ENCODE data around the gene ZNF80.
"Not testable (repeated sequence)": the region's sequence is repeated elsewhere in the genome, so short reads cannot be mapped to it uniquely, and the experiment has no call there.

Gene ZNF80

GRCh38 chr3:114237478-114237877 is at the start of gene ZNF80:
ZNF80 (minus strand) TSS chr3:114237578; CDS start chr3:114237074, 504 bp downstream.
- not testable (repeated sequence) for DNase-seq

GRCh38 chr3:114286266-114286665 is 48.9 kb upstream of the ZNF80 start:
- DNase-seq = no peak

- no peak for DNase-seq
These were observed 48.4 kb upstream of the ZNF80 start for GRCh38 chr3:114285648-114286230.

GRCh38 chr3:114284644-114285043 is 47.3 kb upstream of the ZNF80 start:
- DNase-seq = no peak

GRCh38 chr3:114276856-114277255 is 39.5 kb upstream of the ZNF80 start:
- not testable (repeated sequence) for DNase-seq

- DNase-seq = no peak
These were observed 37.6 kb upstream of the ZNF80 start for GRCh38 chr3:114274929-114275328.

- DNase-seq = no peak
These were observed 34.9 kb upstream of the ZNF80 start for GRCh38 chr3:114272271-114272670.

GRCh38 chr3:114270019-114270418 is 32.6 kb upstream of the ZNF80 start:
- DNase-seq = no peak

- no peak for DNase-seq
These were observed 22.8 kb upstream of the ZNF80 start for GRCh38 chr3:114260152-114260551.

- no peak for DNase-seq
These were observed 22.2 kb upstream of the ZNF80 start for GRCh38 chr3:114259566-114259965.

- DNase-seq = no peak
These were observed 16.1 kb upstream of the ZNF80 start for GRCh38 chr3:114253505-114253904.

GRCh38 chr3:114252954-114253353 is 15.6 kb upstream of the ZNF80 start:
- no peak for DNase-seq

GRCh38 chr3:114242947-114243346 is 5.6 kb upstream of the ZNF80 start:
- no peak for DNase-seq

- no peak for DNase-seq
These were observed 3.9 kb upstream of the ZNF80 start for GRCh38 chr3:114241262-114241661.

GRCh38 chr3:114238146-114238785 is 888 bp upstream of the ZNF80 start:
- DNase-seq = not testable (repeated sequence)

GRCh38 chr3:114235431-114235830 is 1.9 kb downstream of the ZNF80 start:
- DNase-seq = no peak

GRCh38 chr3:114234745-114235144 is 2.6 kb downstream of the ZNF80 start:
- no peak for DNase-seq

- DNase-seq = peak; percentile 24
These were observed 5.8 kb downstream of the ZNF80 start for GRCh38 chr3:114231616-114232015.

- DNase-seq = no peak
These were observed 10.3 kb downstream of the ZNF80 start for GRCh38 chr3:114227076-114227475.

- no peak for DNase-seq
These were observed 11.1 kb downstream of the ZNF80 start for GRCh38 chr3:114226313-114226712.

- no peak for DNase-seq
These were observed 14.2 kb downstream of the ZNF80 start for GRCh38 chr3:114223143-114223542.

GRCh38 chr3:114221881-114222264 is 15.5 kb downstream of the ZNF80 start:
- DNase-seq = no peak

- DNase-seq = peak; percentile 37
These were observed 16.1 kb downstream of the ZNF80 start for GRCh38 chr3:114221165-114221880.

GRCh38 chr3:114219741-114220140 is 17.6 kb downstream of the ZNF80 start:
- DNase-seq = no peak

Measured in activated T-cell treated with anti-CD3 and anti-CD28 coated beads for 4 hours (primary cell).